HT-29 (cell line): ENCODE measurements around the gene SYAP1. TPM values are rescaled to one million over a fixed set of nuclear protein-coding genes. Genes with fewer than 3 reads are reported as not detected.
"Not testable (repeated sequence)": the region's sequence is repeated elsewhere in the genome, so short reads cannot be mapped to it uniquely, and the experiment has no call there.

Experiments used
- DNase-seq: peaks from one replicate; pipeline ENCODE4 v3.0.0-alpha.2; 2015; ENCODE audit warnings: low spot score
- small RNA-seq: library from RNA; depleted of rRNA; stranded (forward); fragments of <200 nt; gene quantifications from one replicate; pipeline ENCODE3, GENCODE V24; 2014
- total RNA-seq: library from RNA; depleted of rRNA; stranded (reverse); fragments of >200 nt; shearing (Covaris generic); gene quantifications from 2 replicates; pipeline ENCODE4 v1.2.3, GENCODE V29; 2014; rRNA removed

Gene SYAP1
- total RNA-seq, 1 experiment from 2014 or later: 33.5 TPM

GRCh38 chrX:16778545-16778944 is 59.1 kb downstream of the SYAP1 start:
- DNase-seq: no peak

DNA sequence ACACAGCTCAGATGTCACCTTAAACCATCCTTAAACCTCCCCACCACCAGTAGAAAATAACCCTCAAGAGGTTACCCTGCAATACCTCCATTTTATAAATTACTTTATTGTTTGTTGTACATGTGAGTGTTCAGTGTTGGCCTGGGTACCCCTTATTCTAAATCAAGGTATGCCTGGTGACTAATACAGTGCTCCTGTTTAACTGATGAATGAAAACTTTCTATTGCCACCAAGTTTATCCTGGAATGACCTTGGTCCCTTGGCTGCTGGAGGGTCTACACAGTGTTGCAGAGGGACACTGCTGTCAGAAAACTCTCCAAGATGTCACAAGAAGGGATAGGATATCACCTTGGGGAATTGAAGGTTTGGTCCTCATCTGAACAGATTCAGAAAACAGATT is 59.6 kb downstream of the SYAP1 start:
- no peak for DNase-seq

GRCh38 chrX:16779815-16780214 is 60.4 kb downstream of the SYAP1 start:
- DNase-seq: not testable (repeated sequence)

DNA sequence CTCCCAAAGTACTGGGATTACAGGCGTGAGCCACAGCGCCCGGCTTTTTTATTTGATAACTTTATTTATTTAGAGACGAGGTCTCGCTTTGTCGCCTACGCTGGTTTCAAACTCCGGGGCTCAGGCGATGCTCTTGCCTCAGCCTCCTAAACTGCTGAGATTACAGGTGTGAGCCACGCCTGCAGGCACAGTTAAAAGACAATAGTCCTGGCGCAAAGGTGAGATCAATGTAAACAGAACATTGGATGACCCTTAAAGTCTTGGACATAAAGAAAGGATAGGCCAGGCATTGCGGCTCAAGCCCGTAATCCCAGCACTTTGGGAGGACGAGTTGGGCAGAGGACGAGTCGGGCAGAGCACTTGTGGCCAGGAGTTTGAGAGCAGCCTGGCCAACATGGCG is 64.0 kb downstream of the SYAP1 start:
- DNase-seq: no peak

GRCh38 chrX:16784440-16784839 is 65.0 kb downstream of the SYAP1 start:
- DNase-seq: not testable (repeated sequence)

DNA sequence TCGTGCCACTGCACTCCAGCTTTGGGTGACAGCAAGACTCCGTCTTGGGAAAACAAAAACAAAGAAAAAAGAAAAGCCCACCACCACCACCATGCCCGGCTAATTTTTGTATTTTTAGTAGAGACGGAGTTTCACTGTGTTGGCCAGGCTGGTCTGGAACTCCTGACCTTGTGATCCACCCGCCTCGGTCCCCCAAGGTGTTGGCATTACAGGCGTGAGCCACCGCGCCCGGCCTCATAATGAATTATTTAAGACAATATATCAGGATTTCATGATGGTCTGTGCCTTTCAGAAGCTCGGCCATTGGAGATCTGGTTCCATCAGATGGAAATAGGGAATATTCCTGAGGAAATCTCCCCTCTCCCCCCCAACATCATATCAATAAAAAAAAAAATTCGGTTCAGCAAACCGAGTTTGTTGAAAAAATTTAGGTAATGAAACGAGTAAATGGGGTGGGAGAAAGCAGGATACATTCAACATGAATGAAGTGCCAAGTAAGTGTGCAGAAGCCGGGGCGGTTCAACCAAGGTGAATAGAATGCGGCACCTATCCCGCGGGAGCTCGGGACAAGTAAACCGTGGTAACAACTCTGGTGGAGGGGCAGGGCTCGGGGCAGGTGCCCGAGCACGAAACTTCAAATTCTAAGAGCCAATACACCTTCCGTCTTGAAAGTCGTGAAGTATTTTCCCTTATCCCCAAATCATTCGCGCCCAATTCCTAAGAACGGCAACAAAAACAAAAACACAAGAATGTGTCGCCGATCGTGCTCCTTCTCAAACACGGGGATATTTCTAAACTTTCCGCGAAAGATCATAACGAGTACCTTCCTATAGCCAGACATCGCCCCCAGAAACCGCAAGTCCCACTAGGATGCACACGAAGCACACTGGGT is 66.1 kb downstream of the SYAP1 start:
- DNase-seq: peak; percentile 47

GRCh38 chrX:16786139-16786790 is 66.9 kb downstream of the SYAP1 start, which contains the start of gene TXLNG:
TXLNG (plus strand) TSS chrX:16786466; CDS start chrX:16786488, 22 bp downstream.
- DNase-seq: peak; percentile 99

DNA sequence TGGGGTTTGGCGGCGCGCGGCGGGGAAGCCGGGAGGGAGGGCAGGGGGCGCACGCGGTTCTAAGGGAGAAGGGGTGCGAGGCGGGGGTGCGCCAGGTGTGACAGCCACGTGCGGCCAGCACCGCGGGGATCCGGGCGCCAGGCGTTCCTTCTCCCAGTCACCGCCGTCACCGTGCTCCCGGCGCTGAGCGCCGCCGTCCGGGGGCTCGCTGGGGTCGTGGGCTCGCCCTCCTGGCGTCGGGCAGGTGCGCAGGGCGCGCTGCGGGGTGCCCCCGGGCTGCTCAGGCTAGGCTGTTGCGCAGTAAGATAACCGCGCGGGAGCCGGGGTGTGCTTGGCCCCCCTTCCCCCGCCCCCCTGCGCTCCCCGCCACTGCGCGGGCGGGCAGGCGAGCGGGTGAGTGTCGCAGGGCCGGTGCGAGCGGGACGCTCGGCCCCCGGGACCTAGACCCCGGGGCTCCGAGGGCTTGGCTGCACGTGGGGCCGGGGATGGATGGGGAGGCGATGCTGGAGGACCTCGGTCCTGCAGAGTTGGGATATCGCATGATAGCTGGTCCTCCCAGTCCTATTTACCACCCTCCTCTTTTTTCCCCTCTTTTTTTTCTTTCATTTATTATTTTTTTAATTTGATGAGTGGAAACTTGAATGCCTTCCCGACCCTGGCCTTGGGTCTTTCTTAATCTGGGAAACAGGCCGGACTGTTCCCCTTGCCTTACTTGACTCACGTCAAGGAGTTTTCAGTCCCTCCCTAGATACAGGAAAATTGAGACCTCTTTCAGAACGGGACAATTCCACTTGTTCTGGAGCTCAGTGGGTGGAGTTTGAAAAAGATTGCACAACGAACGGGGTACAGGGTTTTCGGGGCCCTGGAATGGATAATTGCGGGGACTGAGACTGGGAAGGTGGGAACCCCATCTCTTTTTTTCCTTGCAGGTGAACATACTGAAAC is 67.7 kb downstream of the SYAP1 start:
- peak; percentile 38 for DNase-seq

DNA sequence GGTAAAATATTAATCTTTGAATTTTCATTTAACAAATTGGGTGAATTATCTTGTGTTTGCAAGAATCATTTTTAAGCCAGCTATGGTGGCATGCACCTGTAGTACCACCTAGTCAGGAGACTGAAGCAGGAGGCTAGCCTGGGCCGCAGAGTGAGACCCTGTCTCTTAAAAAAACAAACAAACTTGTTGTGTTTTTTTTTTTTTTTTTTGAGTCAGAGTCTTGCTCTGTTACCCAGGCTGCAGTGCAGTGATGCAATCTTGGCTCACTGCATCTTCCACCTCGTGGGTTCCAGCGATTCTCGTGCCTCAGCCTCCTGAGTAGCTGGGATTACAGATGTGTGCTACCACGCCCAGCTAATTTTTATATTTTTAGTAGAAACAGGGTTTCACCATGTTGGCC is 69.1 kb downstream of the SYAP1 start:
- DNase-seq: no peak

DNA sequence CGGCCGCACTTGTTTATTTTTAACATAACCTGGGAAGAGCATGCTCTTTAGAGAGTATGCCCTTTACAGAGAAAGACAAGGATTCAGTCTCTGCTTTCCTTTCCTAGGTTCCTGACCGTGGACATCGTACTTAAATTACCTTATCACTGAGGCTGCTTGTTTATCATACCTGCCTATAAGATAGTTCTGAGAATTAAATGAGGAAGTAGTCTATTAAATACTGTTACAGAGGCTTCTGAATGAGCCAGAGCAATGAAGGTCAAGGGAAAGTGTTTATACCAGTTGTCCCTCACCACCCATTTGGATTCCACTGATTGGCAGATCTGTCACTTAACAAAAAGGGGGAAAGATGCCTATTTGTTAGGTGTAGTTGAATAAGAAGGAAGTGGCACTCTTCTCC is 76.9 kb downstream of the SYAP1 start:
- no peak for DNase-seq

DNA sequence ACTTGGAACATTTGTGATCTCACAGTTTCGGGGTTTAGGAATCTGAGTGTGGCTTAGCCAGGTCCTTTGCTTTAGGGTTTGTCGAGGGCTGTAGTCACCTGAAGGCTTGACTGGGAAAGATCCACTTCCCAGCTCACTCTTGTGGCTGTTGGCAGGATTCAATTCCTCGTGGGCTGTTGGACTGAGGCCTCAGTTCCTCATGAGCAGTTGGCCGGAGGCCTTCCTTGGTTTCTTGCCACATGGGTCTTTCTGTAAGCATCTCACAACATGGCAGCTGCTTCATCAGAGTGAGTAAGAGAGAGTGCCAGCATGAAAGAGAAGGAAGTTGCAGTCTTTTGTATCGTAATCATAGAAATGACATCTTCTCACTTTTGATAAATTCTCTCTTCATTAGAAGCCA is 77.9 kb downstream of the SYAP1 start:
- DNase-seq: no peak

GRCh38 chrX:16797841-16798240 is 78.4 kb downstream of the SYAP1 start:
- DNase-seq: no peak

DNA sequence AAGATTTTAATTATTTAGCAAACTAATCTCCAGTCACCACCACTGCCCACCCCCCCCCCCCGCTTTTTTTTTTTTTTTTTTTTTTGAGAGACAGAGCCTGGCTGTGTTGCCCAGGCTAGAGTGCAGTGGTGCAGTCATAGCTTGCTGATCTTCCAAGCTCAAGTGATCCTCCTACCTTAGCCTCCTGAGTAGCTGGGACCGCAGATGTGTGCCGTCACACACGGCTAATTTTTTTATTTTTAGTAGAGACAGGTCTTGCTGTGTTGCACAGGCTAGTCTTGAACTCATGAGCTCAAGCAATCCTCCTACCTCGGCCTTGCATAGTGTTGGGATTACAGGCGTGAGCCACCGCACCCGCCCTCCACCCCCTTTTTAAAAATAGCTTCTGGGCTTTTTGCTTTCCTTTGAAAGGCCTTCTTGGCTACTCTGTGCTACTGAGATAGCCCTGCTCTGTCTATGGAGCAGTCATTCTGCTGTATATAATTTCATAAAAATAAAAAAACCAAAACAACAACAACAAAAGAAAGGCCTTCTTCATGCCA is 85.6 kb downstream of the SYAP1 start:
- DNase-seq: no peak

DNA sequence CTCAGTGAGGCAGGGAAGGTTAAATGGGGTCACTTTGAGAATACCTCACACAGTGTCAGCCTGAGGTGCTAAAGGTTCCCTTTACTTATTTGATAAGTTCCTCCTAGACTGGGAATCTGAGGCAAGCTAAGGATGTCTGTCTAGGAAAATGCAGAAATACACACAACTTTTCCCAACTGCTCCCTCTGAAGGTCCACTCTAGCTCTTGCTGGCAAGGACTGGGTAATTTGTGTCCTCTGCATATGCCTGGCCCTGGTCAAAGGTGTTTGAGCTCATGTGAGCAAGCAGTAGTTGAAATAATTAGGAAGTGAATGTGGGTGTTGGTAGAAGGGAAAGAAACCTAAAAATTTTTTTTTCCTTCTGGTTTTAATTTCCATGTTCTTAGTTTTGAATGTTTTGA is 88.1 kb downstream of the SYAP1 start:
- DNase-seq: peak; percentile 29

DNA sequence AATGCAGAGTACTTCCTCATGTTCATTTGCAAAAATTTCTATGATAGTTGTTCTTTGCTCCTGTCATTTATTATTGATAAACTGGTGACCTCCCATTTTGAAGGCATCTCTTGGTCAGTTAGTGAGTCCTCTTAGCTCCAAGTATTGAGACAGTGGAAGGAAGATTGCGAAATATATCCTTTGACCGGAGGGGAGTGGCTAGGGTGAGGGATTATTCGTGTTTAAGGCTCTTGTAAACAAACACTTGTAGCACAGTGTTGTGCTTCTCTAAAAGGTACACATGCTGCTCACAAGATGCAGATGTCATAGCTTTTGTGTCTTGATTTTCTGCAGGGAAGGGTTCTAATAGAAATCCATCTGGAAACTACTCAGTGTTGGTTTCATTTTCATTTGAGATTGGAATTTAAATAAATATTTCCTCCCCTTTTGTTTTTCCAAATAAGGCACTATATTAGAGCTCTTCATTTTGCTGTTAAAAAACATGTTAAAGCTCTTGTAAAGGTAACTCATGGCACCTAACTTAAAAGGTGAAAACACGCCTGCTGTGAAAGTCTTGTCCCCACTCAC is 88.6 kb downstream of the SYAP1 start:
- DNase-seq: peak; percentile 47

DNA sequence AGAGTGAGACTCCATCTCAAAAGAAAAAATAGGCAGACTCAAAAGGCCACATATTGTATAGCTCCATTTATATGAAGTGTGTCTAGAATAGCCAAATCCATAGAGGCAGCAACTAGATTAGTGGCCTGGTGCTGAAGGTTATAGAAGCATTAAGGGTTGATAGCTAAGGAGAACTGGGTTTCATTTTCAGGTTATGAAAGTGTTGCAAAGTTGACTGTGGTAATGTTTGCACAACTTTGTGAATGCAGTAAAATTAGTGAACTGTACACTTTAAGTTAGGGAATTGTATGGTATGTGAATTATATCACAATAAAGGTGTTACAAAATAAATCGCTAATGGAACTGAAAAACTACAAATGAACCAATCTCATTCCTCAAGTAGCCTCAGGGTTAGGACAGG is 95.2 kb downstream of the SYAP1 start:
- DNase-seq: no peak

Small RNAs within 50 kb of the gene (small RNA-seq; reads per million reads assigned to genes)
- not detected for gene RNU7-56P
- gene RPL12P49: not detected

Other genes with a start within 250 kb of the SYAP1 start
- gene S100G, start 69.5 kb upstream of the SYAP1 start, total RNA-seq: not detected in 2 replicates
- gene CTPS2, start 6.9 kb upstream of the SYAP1 start, total RNA-seq: 6.8 and 7.5 TPM in 2 replicates
- gene TXLNG, start 66.9 kb downstream of the SYAP1 start, total RNA-seq: 16.9 and 17.6 TPM in 2 replicates
- 89.0 and 109 TPM in 2 replicates for gene RBBP7, start 150.8 kb downstream of the SYAP1 start, total RNA-seq
- gene REPS2, start 227.0 kb downstream of the SYAP1 start, total RNA-seq: 2.4 and 9.2 TPM in 2 replicates